ENCODE results near the gene HDHD3.

DNA sequence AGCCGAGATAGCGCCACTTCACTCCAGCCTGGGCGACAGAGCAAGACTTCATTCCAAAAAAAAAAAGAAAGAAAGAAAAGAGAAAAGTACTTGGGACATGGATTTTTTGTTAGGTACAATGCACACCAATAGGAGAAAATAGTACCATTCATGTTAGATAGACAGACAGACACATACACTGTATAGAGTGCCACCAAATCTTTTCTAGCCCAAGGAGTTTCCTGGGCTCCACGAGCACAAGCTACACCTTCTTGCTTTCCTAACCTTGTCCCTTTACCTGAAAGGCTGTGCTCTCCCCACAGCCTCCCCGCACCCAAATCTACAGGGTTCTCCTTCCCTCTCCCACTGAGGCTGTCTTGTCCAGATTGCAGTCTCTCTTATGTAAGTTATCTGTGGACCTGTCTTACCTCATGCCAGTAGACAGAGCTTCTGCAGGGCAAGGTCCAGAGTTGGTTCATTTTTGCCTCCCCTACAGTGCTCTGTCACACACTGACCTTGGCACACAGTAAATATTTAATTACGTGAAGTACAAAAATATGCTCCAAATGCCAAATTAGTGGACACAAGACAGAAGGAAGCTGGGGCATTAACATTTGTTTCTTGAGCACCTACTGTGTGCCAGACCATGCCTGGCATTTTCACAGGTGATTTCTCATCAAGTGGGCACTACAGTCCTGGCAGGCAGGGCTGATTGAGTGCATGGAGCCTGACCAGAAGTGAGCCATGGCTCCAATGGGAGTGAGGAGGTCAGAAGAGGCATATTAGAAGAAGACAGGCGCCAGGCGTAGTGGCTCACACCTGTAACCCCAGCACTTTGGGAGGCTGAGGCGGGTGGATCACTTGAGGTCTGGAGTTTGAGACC, 18.4 kb upstream of the HDHD3 start:
- TF ChIP-seq, protein P1, sequence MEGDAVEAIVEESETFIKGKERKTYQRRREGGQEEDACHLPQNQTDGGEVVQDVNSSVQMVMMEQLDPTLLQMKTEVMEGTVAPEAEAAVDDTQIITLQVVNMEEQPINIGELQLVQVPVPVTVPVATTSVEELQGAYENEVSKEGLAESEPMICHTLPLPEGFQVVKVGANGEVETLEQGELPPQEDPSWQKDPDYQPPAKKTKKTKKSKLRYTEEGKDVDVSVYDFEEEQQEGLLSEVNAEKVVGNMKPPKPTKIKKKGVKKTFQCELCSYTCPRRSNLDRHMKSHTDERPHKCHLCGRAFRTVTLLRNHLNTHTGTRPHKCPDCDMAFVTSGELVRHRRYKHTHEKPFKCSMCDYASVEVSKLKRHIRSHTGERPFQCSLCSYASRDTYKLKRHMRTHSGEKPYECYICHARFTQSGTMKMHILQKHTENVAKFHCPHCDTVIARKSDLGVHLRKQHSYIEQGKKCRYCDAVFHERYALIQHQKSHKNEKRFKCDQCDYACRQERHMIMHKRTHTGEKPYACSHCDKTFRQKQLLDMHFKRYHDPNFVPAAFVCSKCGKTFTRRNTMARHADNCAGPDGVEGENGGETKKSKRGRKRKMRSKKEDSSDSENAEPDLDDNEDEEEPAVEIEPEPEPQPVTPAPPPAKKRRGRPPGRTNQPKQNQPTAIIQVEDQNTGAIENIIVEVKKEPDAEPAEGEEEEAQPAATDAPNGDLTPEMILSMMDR (IDR thresholded peaks at IDR 0.05; ENCODE audit: insufficient read depth, low read length, poor library complexity, severe bottlenecking): no peak
- TF ChIP-seq EZH2phosphoT487 (conservative IDR thresholded peaks at IDR 0.05; ENCODE audit: low read length): no peak

Measured in SU-DHL-6 (cell line).